Retinal pigment epithelial cell (primary cell): ENCODE data around the gene MADD.

Source experiments
- DNase-seq: peaks from one replicate; pipeline ENCODE4 v3.0.0-alpha.2; 2010; ENCODE audit warnings: low read depth
- H3K4me3 ChIP-seq: 2 replicates; pipeline ENCODE4 v1.5.1; 2011; ENCODE audit warnings: mild to moderate bottlenecking, low read length, control low read depth, moderate library complexity
- CTCF ChIP-seq: conservative IDR thresholded peaks from 2 replicates; pipeline ENCODE4 v1.5.1; 2011; ENCODE audit warnings: low read depth, low read length, control low read depth, inconsistent platforms

Gene MADD

DNA sequence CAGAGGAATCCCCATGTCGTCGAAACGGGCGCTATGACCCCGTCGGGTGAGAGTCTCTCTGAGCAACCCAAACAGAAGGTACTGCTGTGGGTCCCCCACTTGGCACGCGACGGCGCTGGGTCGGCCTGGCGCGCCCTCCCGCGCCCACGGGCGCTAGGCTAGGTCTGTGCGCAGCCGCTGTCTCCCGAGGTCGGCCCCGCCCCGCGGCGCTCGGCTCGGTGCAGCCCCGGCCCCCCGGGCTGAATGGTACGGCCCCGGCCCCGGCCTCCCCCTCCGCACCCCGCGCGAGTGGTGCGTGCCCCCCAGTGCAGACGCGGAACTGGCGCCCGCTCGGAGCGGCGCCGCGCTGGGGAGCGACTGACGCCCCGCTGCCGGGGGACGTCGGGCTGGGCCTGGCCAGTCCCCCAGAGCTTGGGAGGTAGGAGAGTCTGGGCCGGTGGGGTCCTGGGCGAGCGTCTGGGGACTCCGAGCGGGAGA is at the start of gene MADD:
TSS of gene MADD (plus strand) at position 305 of the 477 bp plus-strand sequence.
- DNase-seq, result no peak
- peak within 1 kb of the TSS; percentile 76 for H3K4me3 ChIP-seq
- TF ChIP-seq CTCF, result no peak

GRCh38 chr11:47220401-47220821 is 49.5 kb upstream of the MADD start:
- TF ChIP-seq CTCF, result no peak
- no peak for DNase-seq
- H3K4me3 ChIP-seq, result no peak overlapping the region

DNA sequence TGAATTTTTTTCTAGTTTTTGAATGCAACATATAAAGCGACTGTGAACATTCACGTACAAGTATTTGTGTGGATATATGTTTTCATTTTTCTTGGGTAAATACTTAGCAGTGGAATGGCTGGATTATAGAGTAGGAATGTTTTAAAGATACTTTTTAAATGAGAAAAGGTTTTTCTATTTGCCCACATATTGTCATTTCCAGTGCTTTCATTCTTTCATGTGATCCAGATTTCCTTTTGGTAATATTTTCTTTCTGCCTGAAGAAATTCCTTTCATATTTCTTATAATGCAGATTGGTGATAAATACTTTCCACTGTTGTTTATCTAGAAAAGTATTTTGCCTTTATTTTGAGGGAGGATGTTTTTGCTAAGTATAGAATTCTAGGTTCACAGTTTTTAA is 47.2 kb upstream of the MADD start:
- H3K4me3 ChIP-seq, result no peak overlapping the region
- DNase-seq, result no peak
- no peak for TF ChIP-seq CTCF

- no peak overlapping the region for H3K4me3 ChIP-seq
- no peak for TF ChIP-seq CTCF
- no peak for DNase-seq
These were observed 44.2 kb upstream of the MADD start for GRCh38 chr11:47225552-47226400.

- no peak for DNase-seq
- TF ChIP-seq CTCF, result no peak
- no peak overlapping the region for H3K4me3 ChIP-seq
These were observed 40.8 kb upstream of the MADD start for GRCh38 chr11:47229161-47229560.

GRCh38 chr11:47233051-47233450 is 36.9 kb upstream of the MADD start:
- no peak for DNase-seq
- no peak overlapping the region for H3K4me3 ChIP-seq
- no peak for TF ChIP-seq CTCF
